Dendritic cell treated with granulocyte-macrophage colony-stimulating factor and Interleukin-4, amounts not matched to agents 40 ng/mL and 50 ng/mL, for 4 days (primary cell): ENCODE data around the gene ARMC3.
"Not testable (repeated sequence)": the region's sequence is repeated elsewhere in the genome, so short reads cannot be mapped to it uniquely, and the experiment has no call there.

Experiments used
- H3K27ac Mint-ChIP-seq: one replicate; pipeline ENCODE4 v1.8.0; 2022; ENCODE audit warnings: mild to moderate bottlenecking, mixed read lengths
- H3K27me3 Mint-ChIP-seq: one replicate; pipeline ENCODE4 v1.8.0; 2022; ENCODE audit warnings: mild to moderate bottlenecking, mixed read lengths
- H3K36me3 Mint-ChIP-seq: one replicate; pipeline ENCODE4 v1.8.0; 2022; ENCODE audit warnings: low read depth, mixed read lengths
- H3K4me1 Mint-ChIP-seq: one replicate; pipeline ENCODE4 v1.8.0; 2022; ENCODE audit warnings: low read depth, mixed read lengths
- H3K4me3 Mint-ChIP-seq: one replicate; pipeline ENCODE4 v1.8.0; 2022; ENCODE audit warnings: mild to moderate bottlenecking, moderate library complexity, mixed read lengths
- H3K9me3 Mint-ChIP-seq: one replicate; pipeline ENCODE4 v1.8.0; 2022; ENCODE audit warnings: mixed read lengths
- intact Hi-C: fragments of 100-400 bp; cut with micrococcal nuclease; formaldehyde crosslinking; loops from one replicate; pipeline ENCODE4 v1.15.0; 2022

ARMC3 gene

GRCh38 chr10:23070092-23070912, 142.4 kb downstream of the ARMC3 start:
- H3K4me3 Mint-ChIP-seq, H3K27me3 Mint-ChIP-seq, H3K4me1 Mint-ChIP-seq, H3K27ac Mint-ChIP-seq, H3K36me3 Mint-ChIP-seq, H3K9me3 Mint-ChIP-seq, intact Hi-C loops: not testable (repeated sequence)

DNA sequence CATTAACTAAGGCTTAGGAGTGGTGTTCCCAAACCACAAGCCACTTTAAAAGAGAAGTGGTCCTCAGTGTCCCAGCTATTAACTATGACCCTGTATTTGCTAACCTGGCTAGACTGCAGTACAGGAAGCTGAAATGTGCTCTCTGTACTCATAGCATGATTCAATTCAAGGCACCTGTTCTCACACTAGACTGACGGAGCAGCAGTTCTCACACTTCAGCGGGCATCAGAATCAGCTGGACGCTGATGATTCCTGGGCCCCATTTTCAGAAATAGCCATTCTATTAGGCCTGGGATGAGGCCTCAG, 143.0 kb downstream of the ARMC3 start:
- Mint-ChIP-seq H3K4me3 (no peak overlapping the region), H3K9me3 (no peaks in the 10 kb centered on the region), H3K27ac (no peak overlapping the region), H3K27me3 (no peaks in the 10 kb centered on the region), H3K4me1 (peaks cover 5% of the 10 kb centered on the region), H3K36me3 (no peaks in the 10 kb centered on the region)
- intact Hi-C loops = no loop called here

- H3K4me1 Mint-ChIP-seq, H3K4me3 Mint-ChIP-seq, H3K27me3 Mint-ChIP-seq, H3K36me3 Mint-ChIP-seq, H3K9me3 Mint-ChIP-seq, intact Hi-C loops: not testable (repeated sequence)
- H3K27ac Mint-ChIP-seq = peak overlapping the region; percentile 68
Measured at GRCh38 chr10:23072593-23072992, 144.7 kb downstream of the ARMC3 start.

GRCh38 chr10:23073527-23073926, 145.7 kb downstream of the ARMC3 start:
- no peaks in the 10 kb centered on the region for H3K4me1 Mint-ChIP-seq
- no peaks in the 10 kb centered on the region for H3K36me3 Mint-ChIP-seq
- no peak overlapping the region for H3K27ac Mint-ChIP-seq
- H3K27me3 Mint-ChIP-seq = peaks cover 3% of the 10 kb centered on the region
- no peaks in the 10 kb centered on the region for H3K9me3 Mint-ChIP-seq
- intact Hi-C loops = no loop called here
- no peak overlapping the region for H3K4me3 Mint-ChIP-seq

GRCh38 chr10:23075672-23076071, 147.8 kb downstream of the ARMC3 start:
- no peaks in the 10 kb centered on the region for H3K9me3 Mint-ChIP-seq
- H3K4me3 Mint-ChIP-seq = no peak overlapping the region
- intact Hi-C loops = no loop called here
- no peaks in the 10 kb centered on the region for H3K36me3 Mint-ChIP-seq
- no peak overlapping the region for H3K27ac Mint-ChIP-seq
- H3K4me1 Mint-ChIP-seq = no peaks in the 10 kb centered on the region
- H3K27me3 Mint-ChIP-seq = peaks cover 11% of the 10 kb centered on the region

DNA sequence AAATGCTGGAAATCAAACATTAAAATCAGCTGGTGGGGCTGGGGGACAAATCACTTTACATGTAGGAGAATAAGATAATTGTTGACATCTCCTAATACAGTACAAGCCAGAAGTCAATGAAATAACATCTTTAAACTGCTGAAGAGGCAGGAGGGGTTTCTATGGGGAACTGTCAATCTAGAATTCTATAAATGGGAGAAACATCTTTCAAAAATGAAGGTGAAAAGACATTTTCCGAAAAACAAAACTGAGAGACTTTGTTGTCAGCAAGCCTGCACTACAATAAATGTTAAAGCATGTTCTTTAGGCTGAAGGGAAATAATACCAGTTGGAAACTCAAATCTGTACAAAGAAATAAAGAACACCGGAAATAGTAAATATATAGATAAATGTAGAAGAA, 150.3 kb downstream of the ARMC3 start:
- intact Hi-C loops = no loop called here
- Mint-ChIP-seq H3K4me1 (no peaks in the 10 kb centered on the region), H3K4me3 (no peak overlapping the region), H3K9me3 (no peaks in the 10 kb centered on the region), H3K36me3 (no peaks in the 10 kb centered on the region), H3K27ac (no peak overlapping the region), H3K27me3 (peaks cover 22% of the 10 kb centered on the region)

GRCh38 chr10:23079700-23080099, 151.8 kb downstream of the ARMC3 start:
- H3K4me3 Mint-ChIP-seq = no peak overlapping the region
- H3K4me1 Mint-ChIP-seq = no peaks in the 10 kb centered on the region
- peaks cover 23% of the 10 kb centered on the region for H3K27me3 Mint-ChIP-seq
- H3K9me3 Mint-ChIP-seq = no peaks in the 10 kb centered on the region
- intact Hi-C loops = no loop called here
- H3K36me3 Mint-ChIP-seq = no peaks in the 10 kb centered on the region
- H3K27ac Mint-ChIP-seq = no peak overlapping the region

GRCh38 chr10:23080262-23080661, 152.4 kb downstream of the ARMC3 start:
- no peaks in the 10 kb centered on the region for H3K9me3 Mint-ChIP-seq
- intact Hi-C loops = no loop called here
- H3K27ac Mint-ChIP-seq = no peak overlapping the region
- H3K4me1 Mint-ChIP-seq = no peaks in the 10 kb centered on the region
- no peak overlapping the region for H3K4me3 Mint-ChIP-seq
- peaks cover 25% of the 10 kb centered on the region for H3K27me3 Mint-ChIP-seq
- no peaks in the 10 kb centered on the region for H3K36me3 Mint-ChIP-seq

DNA sequence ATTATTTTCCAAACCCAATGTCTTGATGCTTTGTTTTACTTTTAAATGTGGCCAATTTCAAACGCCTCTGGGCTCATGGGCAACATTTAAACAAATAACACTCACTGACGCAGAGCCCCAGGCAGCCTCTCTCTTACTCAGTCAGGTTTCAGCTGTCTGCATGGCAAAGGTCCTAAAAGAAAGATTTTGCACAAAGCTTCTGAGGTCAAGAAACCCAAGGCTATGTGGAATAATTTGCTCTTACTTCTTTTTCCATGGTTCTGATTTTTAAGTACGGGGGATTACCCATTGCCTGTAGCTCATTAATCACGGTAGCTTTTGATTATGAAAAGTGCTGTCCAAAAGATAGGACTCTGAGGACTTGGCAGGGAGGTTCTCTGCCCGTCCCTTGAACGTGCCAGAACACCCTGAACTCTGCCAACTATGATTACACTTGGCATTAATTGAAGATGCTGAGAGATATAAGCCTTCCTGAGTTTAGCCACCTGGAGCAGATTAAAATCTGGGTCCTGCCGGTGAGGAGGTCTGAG, 153.4 kb downstream of the ARMC3 start:
- Mint-ChIP-seq H3K4me1 (no peaks in the 10 kb centered on the region), H3K9me3 (no peaks in the 10 kb centered on the region), H3K4me3 (no peak overlapping the region), H3K27me3 (peaks cover 26% of the 10 kb centered on the region), H3K27ac (no peak overlapping the region), H3K36me3 (no peaks in the 10 kb centered on the region)
- intact Hi-C loops = no loop called here

GRCh38 chr10:23081891-23082290, 154.0 kb downstream of the ARMC3 start:
- Mint-ChIP-seq H3K4me1 (no peaks in the 10 kb centered on the region), H3K27ac (no peak overlapping the region), H3K27me3 (peaks cover 28% of the 10 kb centered on the region), H3K9me3 (no peaks in the 10 kb centered on the region), H3K36me3 (no peaks in the 10 kb centered on the region), H3K4me3 (no peak overlapping the region)
- intact Hi-C loops = no loop called here
